ENCODE measurements around the gene CASR. TPM values are rescaled to one million over a fixed set of nuclear protein-coding genes. Genes with fewer than 3 reads are reported as not detected.

The CASR gene
- total RNA-seq, 2 experiments from 2014 or later = 0.04 TPM; not detected in 1

DNA sequence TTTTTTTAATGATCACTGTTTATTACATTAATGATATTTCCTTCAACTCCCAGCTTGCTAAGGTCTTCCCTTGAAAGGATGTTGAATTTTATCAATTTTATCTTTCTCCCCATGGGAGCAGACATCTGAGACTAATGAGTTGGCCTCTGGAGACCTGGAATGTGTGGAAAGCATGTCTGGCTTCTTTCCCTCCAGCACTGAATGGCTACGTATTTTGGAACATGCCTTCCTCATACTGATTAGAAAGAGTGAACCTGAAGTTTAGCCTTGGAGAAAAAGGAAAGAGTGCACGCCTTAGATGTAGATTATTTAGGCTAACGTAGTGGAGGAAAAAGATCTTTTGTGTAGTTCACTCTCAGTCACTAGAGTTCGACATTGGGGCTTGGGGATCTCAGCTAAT lies 25.1 kb downstream of the CASR start:
- Histone ChIP-seq H3K9me2 (ENCODE audit: insufficient read depth, low read length) (no peaks in the 10 kb centered on the region; the same call in 1 of the 2 replicates), H4K20me1 (ENCODE audit: insufficient read depth, low read length) (no peaks in the 10 kb centered on the region), H3K36me3 (ENCODE audit: insufficient read depth, low read length) (no peaks in the 10 kb centered on the region), H3K4me3 (ENCODE audit: low read depth, low read length, poor library complexity, severe bottlenecking) (no peak overlapping the region), H3K4me2 (ENCODE audit: low read length) (no peak overlapping the region), H3K9me3 (ENCODE audit: low read length) (no peaks in the 10 kb centered on the region; the same call in 1 of the 2 replicates), H3K4me1 (ENCODE audit: insufficient read depth, low read length, poor library complexity, severe bottlenecking) (no peaks in the 10 kb centered on the region), H3K79me2 (ENCODE audit: insufficient read depth, low read depth, low read length) (no peaks in the 10 kb centered on the region), H2AFZ (ENCODE audit: low read length) (no peak overlapping the region), H3K27ac (ENCODE audit: low read depth, low read length, poor library complexity, severe bottlenecking) (no peak overlapping the region)
- no TSS peak for BruUV-seq (replicated peaks)
- no peak for DNase-seq (ENCODE audit: low spot score)
- ChIA-PET CTCF (ENCODE audit: unreplicated experiment) (no interaction called here), POLR2A (no interaction called here)
- TF ChIP-seq, protein P1, sequence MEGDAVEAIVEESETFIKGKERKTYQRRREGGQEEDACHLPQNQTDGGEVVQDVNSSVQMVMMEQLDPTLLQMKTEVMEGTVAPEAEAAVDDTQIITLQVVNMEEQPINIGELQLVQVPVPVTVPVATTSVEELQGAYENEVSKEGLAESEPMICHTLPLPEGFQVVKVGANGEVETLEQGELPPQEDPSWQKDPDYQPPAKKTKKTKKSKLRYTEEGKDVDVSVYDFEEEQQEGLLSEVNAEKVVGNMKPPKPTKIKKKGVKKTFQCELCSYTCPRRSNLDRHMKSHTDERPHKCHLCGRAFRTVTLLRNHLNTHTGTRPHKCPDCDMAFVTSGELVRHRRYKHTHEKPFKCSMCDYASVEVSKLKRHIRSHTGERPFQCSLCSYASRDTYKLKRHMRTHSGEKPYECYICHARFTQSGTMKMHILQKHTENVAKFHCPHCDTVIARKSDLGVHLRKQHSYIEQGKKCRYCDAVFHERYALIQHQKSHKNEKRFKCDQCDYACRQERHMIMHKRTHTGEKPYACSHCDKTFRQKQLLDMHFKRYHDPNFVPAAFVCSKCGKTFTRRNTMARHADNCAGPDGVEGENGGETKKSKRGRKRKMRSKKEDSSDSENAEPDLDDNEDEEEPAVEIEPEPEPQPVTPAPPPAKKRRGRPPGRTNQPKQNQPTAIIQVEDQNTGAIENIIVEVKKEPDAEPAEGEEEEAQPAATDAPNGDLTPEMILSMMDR (conservative IDR thresholded peaks at IDR 0.05; ENCODE audit: low read length) = no peak
- no peak for TF ChIP-seq EZH2phosphoT487 (IDR thresholded peaks at IDR 0.05; ENCODE audit: borderline replicate concordance, low read depth, low read length)
- intact Hi-C loops (cut with micrococcal nuclease; ENCODE audit: unreplicated experiment) = no loop called here

DNA sequence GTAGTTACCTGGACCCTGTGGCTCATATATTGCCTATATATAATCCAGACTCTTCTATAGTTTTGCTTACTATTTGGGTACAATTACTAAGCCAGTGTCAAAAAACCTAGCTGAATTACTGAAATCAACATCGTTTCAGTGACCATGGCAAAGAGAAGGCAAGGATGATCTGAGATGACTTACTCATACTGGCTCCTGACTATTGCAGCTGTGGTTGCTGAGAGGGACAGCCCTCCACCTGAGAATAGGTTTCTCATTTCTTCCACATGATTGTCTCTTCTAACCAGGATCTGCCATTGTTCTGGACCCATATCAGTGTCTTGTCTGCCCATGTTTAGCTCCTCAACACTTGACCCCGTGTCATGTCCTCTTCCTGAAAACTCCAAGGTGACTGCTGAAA lies 30.2 kb downstream of the CASR start:
- no peak overlapping the region for H3K4me2 ChIP-seq (ENCODE audit: low read length)
- no peak for TF ChIP-seq EZH2phosphoT487 (IDR thresholded peaks at IDR 0.05; ENCODE audit: borderline replicate concordance, low read depth, low read length)
- TF ChIP-seq, protein P1 (conservative IDR thresholded peaks at IDR 0.05; ENCODE audit: low read length) = no peak
- intact Hi-C loops (cut with micrococcal nuclease; ENCODE audit: unreplicated experiment) = no loop called here
- no peak overlapping the region for H3K4me3 ChIP-seq (ENCODE audit: low read depth, low read length, poor library complexity, severe bottlenecking)
- no TSS peak for BruUV-seq (replicated peaks)
- ChIA-PET CTCF (ENCODE audit: unreplicated experiment) (no interaction called here), POLR2A (interaction anchor here (0.7 kb wide), 1 partner anchor 42 kb away, joined by 4 read pairs; no protein-coding TSS in a partner anchor)
- DNase-seq (ENCODE audit: low spot score) = no peak
- H3K9me2 ChIP-seq (ENCODE audit: insufficient read depth, low read length) = no peaks in the 10 kb centered on the region
- H3K27ac ChIP-seq (ENCODE audit: low read depth, low read length, poor library complexity, severe bottlenecking) = no peak overlapping the region
- H3K36me3 ChIP-seq (ENCODE audit: insufficient read depth, low read length) = no peaks in the 10 kb centered on the region
- H4K20me1 ChIP-seq (ENCODE audit: insufficient read depth, low read length) = no peaks in the 10 kb centered on the region
- no peaks in the 10 kb centered on the region for H3K4me1 ChIP-seq (ENCODE audit: insufficient read depth, low read length, poor library complexity, severe bottlenecking)
- no peaks in the 10 kb centered on the region for H3K9me3 ChIP-seq (ENCODE audit: low read length)
- H3K79me2 ChIP-seq (ENCODE audit: insufficient read depth, low read depth, low read length) = no peaks in the 10 kb centered on the region
- no peak overlapping the region for H2AFZ ChIP-seq (ENCODE audit: low read length)

DNA sequence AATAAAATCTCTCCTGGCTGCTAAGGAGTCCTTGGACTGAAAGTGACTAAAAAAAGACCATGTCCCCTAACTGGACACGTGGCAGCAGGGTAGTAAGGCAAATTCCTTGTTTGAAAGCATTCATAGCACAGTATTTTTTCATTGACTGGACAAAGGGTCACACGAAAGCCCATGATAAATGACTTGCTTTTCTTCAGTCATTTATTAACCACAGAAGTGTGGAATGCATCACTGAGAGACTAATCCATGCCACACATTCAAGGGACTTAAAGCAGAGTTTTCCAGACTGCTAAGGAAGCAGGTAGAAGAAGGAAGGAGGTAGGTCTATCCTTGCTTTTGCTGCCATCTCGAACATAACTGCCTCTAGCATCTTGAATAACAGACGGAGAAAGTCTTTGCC lies 31.2 kb downstream of the CASR start:
- no peaks in the 10 kb centered on the region for H3K79me2 ChIP-seq (ENCODE audit: insufficient read depth, low read depth, low read length)
- CTCF ChIA-PET (ENCODE audit: unreplicated experiment) = no interaction called here
- H3K27ac ChIP-seq (ENCODE audit: low read depth, low read length, poor library complexity, severe bottlenecking) = no peak overlapping the region
- DNase-seq (ENCODE audit: low spot score) = no peak
- no peaks in the 10 kb centered on the region for H3K9me2 ChIP-seq (ENCODE audit: insufficient read depth, low read length)
- POLR2A ChIA-PET = no interaction called here
- no peak for TF ChIP-seq EZH2phosphoT487 (IDR thresholded peaks at IDR 0.05; ENCODE audit: borderline replicate concordance, low read depth, low read length)
- TF ChIP-seq, protein P1 (conservative IDR thresholded peaks at IDR 0.05; ENCODE audit: low read length) = no peak
- no peaks in the 10 kb centered on the region for H3K9me3 ChIP-seq (ENCODE audit: low read length)
- no peaks in the 10 kb centered on the region for H3K4me1 ChIP-seq (ENCODE audit: insufficient read depth, low read length, poor library complexity, severe bottlenecking)
- intact Hi-C loops (cut with micrococcal nuclease; ENCODE audit: unreplicated experiment) = no loop called here
- no peak overlapping the region for H3K4me2 ChIP-seq (ENCODE audit: low read length)
- no TSS peak for BruUV-seq (replicated peaks)
- H3K36me3 ChIP-seq (ENCODE audit: insufficient read depth, low read length) = no peaks in the 10 kb centered on the region
- H4K20me1 ChIP-seq (ENCODE audit: insufficient read depth, low read length) = no peaks in the 10 kb centered on the region
- H2AFZ ChIP-seq (ENCODE audit: low read length) = no peak overlapping the region
- H3K4me3 ChIP-seq (ENCODE audit: low read depth, low read length, poor library complexity, severe bottlenecking) = no peak overlapping the region
